ENCODE results near the gene SLC38A3.

SLC38A3 gene

DNA sequence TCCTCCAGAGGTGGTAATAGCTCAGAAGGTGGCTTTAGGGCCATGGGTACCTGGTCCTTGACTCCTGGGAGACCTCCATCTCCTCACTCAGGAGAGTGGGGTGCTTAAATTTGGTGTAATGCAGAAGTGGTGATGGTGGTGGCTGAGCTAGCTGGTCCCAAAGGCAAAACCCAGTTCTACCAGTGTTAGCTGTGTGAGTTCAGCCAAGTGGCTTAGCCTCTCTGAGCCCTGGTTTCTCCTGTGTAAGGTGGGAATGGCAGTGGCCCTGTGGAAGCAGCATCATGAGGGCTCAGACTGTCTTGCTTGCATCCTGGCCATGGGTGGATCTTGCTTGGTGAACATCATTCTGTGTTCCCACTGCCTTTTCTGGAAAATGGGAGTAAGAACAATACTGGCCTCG, 40.6 kb upstream of the SLC38A3 start:
- TF ChIP-seq, protein P1, sequence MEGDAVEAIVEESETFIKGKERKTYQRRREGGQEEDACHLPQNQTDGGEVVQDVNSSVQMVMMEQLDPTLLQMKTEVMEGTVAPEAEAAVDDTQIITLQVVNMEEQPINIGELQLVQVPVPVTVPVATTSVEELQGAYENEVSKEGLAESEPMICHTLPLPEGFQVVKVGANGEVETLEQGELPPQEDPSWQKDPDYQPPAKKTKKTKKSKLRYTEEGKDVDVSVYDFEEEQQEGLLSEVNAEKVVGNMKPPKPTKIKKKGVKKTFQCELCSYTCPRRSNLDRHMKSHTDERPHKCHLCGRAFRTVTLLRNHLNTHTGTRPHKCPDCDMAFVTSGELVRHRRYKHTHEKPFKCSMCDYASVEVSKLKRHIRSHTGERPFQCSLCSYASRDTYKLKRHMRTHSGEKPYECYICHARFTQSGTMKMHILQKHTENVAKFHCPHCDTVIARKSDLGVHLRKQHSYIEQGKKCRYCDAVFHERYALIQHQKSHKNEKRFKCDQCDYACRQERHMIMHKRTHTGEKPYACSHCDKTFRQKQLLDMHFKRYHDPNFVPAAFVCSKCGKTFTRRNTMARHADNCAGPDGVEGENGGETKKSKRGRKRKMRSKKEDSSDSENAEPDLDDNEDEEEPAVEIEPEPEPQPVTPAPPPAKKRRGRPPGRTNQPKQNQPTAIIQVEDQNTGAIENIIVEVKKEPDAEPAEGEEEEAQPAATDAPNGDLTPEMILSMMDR (IDR thresholded peaks at IDR 0.05) = no peak
- Histone ChIP-seq H3K27ac (no peak overlapping the region), H3K27me3 (peaks cover 11% of the 10 kb centered on the region), H3K36me3 (no peaks in the 10 kb centered on the region), H3K9me3 (no peaks in the 10 kb centered on the region), H3K4me1 (ENCODE audit: control insufficient read depth in 1 of 2, insufficient read depth in 1 of 2, low read depth in 1 of 2, low read length in 1 of 2) (no peaks in the 10 kb centered on the region), H3K4me3 (ENCODE audit: low read depth in 1 of 2, low read length in 1 of 2) (no peak overlapping the region)

DNA sequence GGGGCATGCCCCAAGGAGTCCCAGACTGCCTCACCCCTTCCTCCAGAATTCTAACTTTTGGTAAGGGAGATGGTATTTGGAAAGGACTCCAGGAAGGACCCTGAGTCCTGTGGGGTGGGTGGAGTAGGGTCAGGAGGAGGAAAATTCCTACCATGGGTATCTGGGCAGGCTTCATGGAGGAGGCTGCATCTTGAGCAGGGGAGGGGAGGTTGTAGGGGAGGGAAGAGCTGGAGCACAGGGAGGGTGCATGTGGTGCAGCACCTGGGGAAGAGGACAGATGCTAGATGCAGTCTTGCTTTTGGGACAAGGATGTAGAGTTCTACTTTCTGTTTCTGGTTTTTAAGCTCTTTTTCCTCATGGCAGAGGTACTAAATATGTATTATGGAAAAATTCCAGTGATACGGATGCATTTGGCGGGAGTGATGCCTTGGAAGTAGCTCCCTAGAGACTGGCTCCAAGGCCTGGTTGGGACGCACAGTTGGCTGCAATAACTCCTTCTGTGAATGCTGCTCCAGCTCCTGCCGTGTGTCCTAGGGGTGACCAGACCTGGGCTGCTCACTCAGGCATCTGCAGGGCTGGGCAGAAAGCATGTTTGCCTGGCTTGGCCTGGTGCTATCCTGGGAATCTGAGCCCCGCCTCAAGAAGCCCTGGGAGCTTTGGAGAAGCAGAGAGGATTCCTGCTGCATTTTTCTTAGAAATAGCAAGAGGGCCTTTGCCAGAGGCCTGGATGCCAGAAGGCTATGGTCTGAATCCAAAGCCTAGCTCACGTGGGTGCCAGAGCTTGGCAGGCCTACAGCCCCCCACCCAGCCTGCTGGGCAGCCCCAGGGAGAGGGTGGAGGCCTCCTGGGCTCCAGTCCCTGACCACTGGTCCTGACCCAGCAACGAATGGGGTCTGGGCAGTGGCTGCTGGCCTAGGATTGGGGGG, 39.8 kb upstream of the SLC38A3 start:
- no peaks in the 10 kb centered on the region for H3K9me3 ChIP-seq
- TF ChIP-seq, protein P1 (IDR thresholded peaks at IDR 0.05) = no peak
- no peaks in the 10 kb centered on the region for H3K4me1 ChIP-seq (ENCODE audit: control insufficient read depth in 1 of 2, insufficient read depth in 1 of 2, low read depth in 1 of 2, low read length in 1 of 2)
- H3K27ac ChIP-seq = no peak overlapping the region
- no peak overlapping the region for H3K4me3 ChIP-seq (ENCODE audit: low read depth in 1 of 2, low read length in 1 of 2)
- H3K36me3 ChIP-seq = no peaks in the 10 kb centered on the region
- peaks cover 4% of the 10 kb centered on the region for H3K27me3 ChIP-seq

DNA sequence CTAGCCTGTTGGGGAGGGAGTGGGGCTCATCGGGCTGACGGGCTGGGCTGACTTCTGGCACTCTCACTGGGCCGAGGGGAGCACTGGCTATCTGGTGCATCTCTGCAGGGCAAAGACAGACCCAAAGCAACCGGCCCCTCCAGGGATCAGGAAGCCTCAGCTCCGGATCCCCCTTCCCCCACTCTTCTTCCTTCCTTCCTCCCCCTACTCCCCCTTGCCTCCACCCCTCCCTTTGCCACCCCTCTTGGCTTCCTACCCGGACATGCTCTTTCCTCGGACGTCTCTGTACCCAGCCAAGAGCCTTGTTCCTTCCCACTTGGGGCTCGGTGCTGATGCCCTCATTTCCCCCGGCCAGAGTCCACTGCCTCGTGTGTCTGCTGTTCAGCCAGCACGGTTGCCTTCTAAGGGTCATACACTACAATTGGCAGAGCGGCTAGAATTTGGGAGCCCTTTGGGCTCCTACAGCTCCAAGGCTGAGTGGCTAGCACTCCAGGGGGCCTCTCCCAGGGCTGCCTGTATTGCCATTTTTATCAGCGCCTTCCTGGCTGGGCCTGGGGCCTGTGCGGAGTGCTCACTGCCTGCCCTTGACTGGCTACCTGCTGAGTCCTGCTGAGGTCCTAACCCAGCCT, 39.0 kb upstream of the SLC38A3 start:
- TF ChIP-seq, protein P1 (IDR thresholded peaks at IDR 0.05) = no peak
- Histone ChIP-seq H3K4me3 (ENCODE audit: low read depth in 1 of 2, low read length in 1 of 2) (no peak overlapping the region), H3K4me1 (ENCODE audit: control insufficient read depth in 1 of 2, insufficient read depth in 1 of 2, low read depth in 1 of 2, low read length in 1 of 2) (no peaks in the 10 kb centered on the region), H3K36me3 (no peaks in the 10 kb centered on the region), H3K9me3 (no peaks in the 10 kb centered on the region), H3K27me3 (peaks cover 4% of the 10 kb centered on the region), H3K27ac (no peak overlapping the region)

DNA sequence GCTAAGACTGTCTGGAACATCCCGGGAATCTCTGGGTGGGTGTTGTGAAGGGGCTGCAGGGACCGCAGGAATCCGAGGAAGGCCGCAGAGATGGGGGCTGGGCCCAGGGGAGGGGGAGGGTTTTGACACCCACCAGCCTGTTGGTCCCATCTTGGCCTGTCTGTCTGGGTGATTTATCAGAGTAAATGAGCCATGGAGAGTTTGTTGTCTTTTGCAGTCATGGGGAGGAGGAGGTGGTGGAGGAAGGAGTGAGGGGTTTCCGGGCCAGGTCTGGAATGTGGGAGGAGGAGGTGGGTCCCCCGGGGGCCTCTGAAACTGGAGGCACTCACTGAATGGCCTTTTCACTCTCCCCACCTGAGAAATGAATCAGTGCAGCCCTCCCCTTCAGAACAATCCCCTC, 38.5 kb upstream of the SLC38A3 start:
- TF ChIP-seq, protein P1 (IDR thresholded peaks at IDR 0.05) = no peak
- no peaks in the 10 kb centered on the region for H3K36me3 ChIP-seq
- no peaks in the 10 kb centered on the region for H3K9me3 ChIP-seq
- no peak overlapping the region for H3K4me3 ChIP-seq (ENCODE audit: low read depth in 1 of 2, low read length in 1 of 2)
- no peaks in the 10 kb centered on the region for H3K4me1 ChIP-seq (ENCODE audit: control insufficient read depth in 1 of 2, insufficient read depth in 1 of 2, low read depth in 1 of 2, low read length in 1 of 2)
- peaks cover 4% of the 10 kb centered on the region for H3K27me3 ChIP-seq
- no peak overlapping the region for H3K27ac ChIP-seq

DNA sequence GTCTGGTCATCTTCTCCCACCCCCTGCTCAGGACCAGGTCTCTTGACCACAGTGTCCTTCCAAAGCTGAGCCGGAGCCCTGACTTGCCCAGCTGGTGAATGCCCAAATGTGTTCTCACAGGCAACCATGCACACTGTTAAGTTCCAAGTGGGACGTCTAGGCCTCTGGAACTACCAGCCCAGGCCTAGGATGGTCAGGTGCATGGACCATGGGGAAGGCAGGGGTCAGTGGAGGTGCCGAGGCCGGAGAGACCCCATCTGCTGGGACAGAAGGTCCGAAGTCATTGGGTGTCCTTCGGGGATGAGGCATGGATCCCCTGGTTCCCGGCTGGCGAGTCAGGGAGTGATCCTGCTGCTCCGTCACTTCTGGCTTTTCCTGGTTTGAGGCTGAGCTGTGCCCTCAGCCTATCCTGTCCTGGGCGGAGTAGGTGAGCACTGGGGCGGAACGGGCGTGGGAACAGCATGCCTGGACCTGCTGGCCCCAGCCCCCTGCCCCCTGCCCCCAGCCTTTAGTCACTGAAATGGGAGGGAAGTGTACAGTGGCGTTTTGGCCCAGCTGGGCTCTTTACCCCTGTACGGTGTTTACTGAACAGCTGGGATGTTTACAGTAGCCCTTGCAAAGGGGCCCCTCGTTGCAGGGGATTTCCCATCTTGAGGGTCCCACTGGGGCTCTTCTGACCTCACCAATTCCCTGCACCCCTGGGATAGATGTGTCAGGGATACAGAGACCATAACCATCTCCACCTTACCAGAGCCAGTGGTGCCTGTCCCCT, 37.8 kb upstream of the SLC38A3 start:
- H3K36me3 ChIP-seq = no peaks in the 10 kb centered on the region
- no peak overlapping the region for H3K27ac ChIP-seq
- H3K9me3 ChIP-seq = no peaks in the 10 kb centered on the region
- H3K4me3 ChIP-seq (ENCODE audit: low read depth in 1 of 2, low read length in 1 of 2) = no peak overlapping the region
- TF ChIP-seq, protein P1 (IDR thresholded peaks at IDR 0.05) = no peak
- no peaks in the 10 kb centered on the region for H3K27me3 ChIP-seq
- H3K4me1 ChIP-seq (ENCODE audit: control insufficient read depth in 1 of 2, insufficient read depth in 1 of 2, low read depth in 1 of 2, low read length in 1 of 2) = no peaks in the 10 kb centered on the region

Data from neutrophil (primary cell).